Upper lobe of right lung (tissue), 1 donor: ENCODE data around the gene LEP. TPM values are rescaled to one million over a fixed set of nuclear protein-coding genes. Genes with fewer than 3 reads are reported as not detected.

Experiments used
- ATAC-seq: fragments of 200-7000 bp; cut with Tn5 transposase; one replicate; pipeline ENCODE4 v1.9.1; 2020; ENCODE audit warnings: mild to moderate bottlenecking, moderate library complexity
- DNase-seq: peaks from one replicate; pipeline ENCODE4 v3.0.0-alpha.2; 2020
- H3K27ac ChIP-seq: fragments of 200-600 bp; one replicate; pipeline ENCODE4 v1.8.0; 2022
- H3K27me3 ChIP-seq: fragments of 200-600 bp; one replicate; pipeline ENCODE4 v1.8.0; 2022; ENCODE audit warnings: mild to moderate bottlenecking
- H3K36me3 ChIP-seq: fragments of 200-600 bp; one replicate; pipeline ENCODE4 v1.8.0; 2022
- H3K4me1 ChIP-seq: fragments of 200-600 bp; one replicate; pipeline ENCODE4 v1.8.0; 2022
- H3K4me3 ChIP-seq: fragments of 200-600 bp; one replicate; pipeline ENCODE4 v1.8.0; 2022; ENCODE audit warnings: mild to moderate bottlenecking
- H3K9me3 ChIP-seq: fragments of 200-600 bp; one replicate; pipeline ENCODE4 v1.8.0; 2022
- intact Hi-C: fragments of 100-400 bp; cut with DNase I; formaldehyde crosslinking; loops from one replicate; pipeline ENCODE4 v1.11.0; 2022
- total RNA-seq: library from RNA; stranded (reverse); fragmentation: NEBNext Ultra II Directional; extraction: Animal tissue kit (Norgen Biotek cat#: 25700); gene quantifications from one replicate; pipeline ENCODE4 v1.2.1, GENCODE V29; 2021
- TF ChIP-seq, protein P1 (sequence below): fragments of 200-600 bp; IDR thresholded peaks from one replicate; pipeline ENCODE4 v1.8.0; 2022; ENCODE audit warnings: antibody characterized with exemption
- donor health status: DM: no; HTN: yes; CAD: no; lungs with severe emphysema.

LEP gene
- total RNA-seq, 1 donor from 2014 or later: not detected

DNA sequence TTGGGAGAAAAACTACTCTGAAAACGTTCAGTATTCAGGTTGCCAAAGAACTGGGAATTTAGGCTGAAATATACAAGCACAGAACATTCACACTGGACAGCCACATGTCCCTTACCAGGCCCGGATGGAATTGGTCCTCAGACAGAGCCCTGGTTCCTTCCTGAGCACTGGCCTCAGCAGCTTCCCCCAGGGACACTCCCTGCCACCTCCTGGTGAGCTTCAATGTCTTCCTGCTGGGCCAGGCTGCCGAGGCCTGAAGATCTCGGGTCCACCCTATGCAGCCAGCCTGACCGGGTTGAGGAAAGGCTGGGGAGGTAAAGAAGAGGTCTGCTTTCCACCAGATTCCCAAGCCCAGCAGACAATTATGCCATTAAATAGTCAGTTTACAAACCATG lies 24.8 kb downstream of the LEP start:
- ATAC-seq (no peak), DNase-seq (peak; percentile 25)
- Histone ChIP-seq H3K36me3 (no peaks in the 10 kb centered on the region), H3K9me3 (no peaks in the 10 kb centered on the region), H3K4me3 (no peak overlapping the region), H3K4me1 (peaks cover 4% of the 10 kb centered on the region), H3K27me3 (peaks cover 23% of the 10 kb centered on the region), H3K27ac (no peak overlapping the region)
- intact Hi-C loops: no loop called here
- TF ChIP-seq, protein P1, sequence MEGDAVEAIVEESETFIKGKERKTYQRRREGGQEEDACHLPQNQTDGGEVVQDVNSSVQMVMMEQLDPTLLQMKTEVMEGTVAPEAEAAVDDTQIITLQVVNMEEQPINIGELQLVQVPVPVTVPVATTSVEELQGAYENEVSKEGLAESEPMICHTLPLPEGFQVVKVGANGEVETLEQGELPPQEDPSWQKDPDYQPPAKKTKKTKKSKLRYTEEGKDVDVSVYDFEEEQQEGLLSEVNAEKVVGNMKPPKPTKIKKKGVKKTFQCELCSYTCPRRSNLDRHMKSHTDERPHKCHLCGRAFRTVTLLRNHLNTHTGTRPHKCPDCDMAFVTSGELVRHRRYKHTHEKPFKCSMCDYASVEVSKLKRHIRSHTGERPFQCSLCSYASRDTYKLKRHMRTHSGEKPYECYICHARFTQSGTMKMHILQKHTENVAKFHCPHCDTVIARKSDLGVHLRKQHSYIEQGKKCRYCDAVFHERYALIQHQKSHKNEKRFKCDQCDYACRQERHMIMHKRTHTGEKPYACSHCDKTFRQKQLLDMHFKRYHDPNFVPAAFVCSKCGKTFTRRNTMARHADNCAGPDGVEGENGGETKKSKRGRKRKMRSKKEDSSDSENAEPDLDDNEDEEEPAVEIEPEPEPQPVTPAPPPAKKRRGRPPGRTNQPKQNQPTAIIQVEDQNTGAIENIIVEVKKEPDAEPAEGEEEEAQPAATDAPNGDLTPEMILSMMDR: no peak

DNA sequence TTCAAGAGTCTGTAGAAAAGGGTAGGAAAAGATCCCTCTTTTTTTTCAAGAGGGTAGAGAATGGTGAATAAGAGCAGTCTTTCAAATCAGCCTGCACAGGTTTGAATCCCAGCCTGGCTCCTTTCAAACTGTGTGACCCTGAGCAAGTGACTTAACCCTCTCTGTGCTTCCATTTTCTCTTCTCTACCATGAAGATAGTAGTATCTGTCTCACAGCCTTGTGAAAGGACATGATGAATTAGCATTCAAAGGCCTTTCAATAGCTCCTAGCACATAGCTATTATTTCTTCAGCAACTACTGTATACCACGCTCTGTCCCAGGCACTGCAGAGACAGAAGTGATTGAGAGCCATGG lies 25.4 kb downstream of the LEP start:
- no peak overlapping the region for H3K27ac ChIP-seq
- no peaks in the 10 kb centered on the region for H3K9me3 ChIP-seq
- ATAC-seq (no peak), DNase-seq (no peak)
- peaks cover 27% of the 10 kb centered on the region for H3K27me3 ChIP-seq
- no peak overlapping the region for H3K4me3 ChIP-seq
- intact Hi-C loops: no loop called here
- H3K36me3 ChIP-seq: no peaks in the 10 kb centered on the region
- H3K4me1 ChIP-seq: peaks cover 9% of the 10 kb centered on the region
- TF ChIP-seq, protein P1: no peak

DNA sequence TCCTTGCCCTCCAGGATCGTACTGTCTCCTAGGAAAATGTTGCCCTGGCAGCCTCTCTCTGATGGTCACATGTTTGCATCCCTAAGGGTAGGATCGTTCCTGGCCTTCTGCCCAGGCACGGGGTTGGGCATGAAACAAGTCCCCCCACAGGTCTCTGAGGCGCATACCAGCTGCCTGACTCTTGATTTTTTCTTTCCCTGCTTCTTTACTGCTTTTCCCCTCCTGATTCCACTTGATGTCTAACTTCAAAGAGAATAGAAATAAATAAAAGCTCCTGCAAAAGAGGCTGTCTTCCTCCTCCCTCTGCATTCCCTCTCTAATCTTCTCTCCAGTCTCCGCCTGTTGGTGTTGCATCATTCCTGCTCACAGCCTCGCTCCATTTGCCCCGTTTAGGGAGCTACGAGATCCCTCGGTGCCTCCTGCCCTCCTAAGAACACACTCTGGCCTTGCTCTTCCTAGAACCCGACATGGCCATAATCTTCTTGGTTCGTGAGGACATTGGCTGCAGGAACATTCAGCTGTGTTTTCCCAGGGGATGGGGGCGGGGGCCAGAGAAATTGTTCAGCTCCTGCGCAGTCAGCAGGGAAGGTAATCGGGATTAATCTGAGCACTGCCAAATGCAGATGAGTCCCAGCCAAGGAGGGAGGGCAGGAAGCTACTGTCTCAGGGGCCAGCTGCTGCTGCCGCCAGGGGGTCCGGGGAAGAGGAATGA lies 26.0 kb downstream of the LEP start:
- Histone ChIP-seq H3K27me3 (peaks cover 32% of the 10 kb centered on the region), H3K36me3 (no peaks in the 10 kb centered on the region), H3K27ac (no peak overlapping the region), H3K9me3 (no peaks in the 10 kb centered on the region), H3K4me3 (no peak overlapping the region), H3K4me1 (peaks cover 11% of the 10 kb centered on the region)
- ATAC-seq (peak; percentile 44), DNase-seq (peak; percentile 63)
- intact Hi-C loops: no loop called here
- TF ChIP-seq, protein P1: no peak

DNA sequence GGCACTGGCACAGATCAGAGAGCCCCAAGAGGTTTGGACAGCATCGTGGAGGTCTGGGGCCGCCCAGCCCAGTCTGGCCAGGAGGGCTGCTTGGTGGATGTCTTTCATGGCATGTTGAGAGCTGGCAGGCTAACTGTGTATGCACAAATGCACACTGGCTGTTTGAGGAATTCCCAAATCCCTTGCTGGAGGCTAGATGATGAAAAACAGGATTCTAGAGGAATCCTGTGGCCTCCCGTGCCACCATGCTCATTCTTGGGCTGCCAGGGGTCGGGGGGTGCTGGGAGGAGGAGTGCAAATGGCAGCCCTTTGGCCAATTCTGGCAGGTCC lies 26.5 kb downstream of the LEP start:
- no peak overlapping the region for H3K27ac ChIP-seq
- peaks cover 11% of the 10 kb centered on the region for H3K4me1 ChIP-seq
- DNase-seq (no peak), ATAC-seq (no peak)
- H3K27me3 ChIP-seq: peaks cover 35% of the 10 kb centered on the region
- H3K4me3 ChIP-seq: no peak overlapping the region
- no peaks in the 10 kb centered on the region for H3K9me3 ChIP-seq
- no peaks in the 10 kb centered on the region for H3K36me3 ChIP-seq
- TF ChIP-seq, protein P1: no peak
- intact Hi-C loops: no loop called here

DNA sequence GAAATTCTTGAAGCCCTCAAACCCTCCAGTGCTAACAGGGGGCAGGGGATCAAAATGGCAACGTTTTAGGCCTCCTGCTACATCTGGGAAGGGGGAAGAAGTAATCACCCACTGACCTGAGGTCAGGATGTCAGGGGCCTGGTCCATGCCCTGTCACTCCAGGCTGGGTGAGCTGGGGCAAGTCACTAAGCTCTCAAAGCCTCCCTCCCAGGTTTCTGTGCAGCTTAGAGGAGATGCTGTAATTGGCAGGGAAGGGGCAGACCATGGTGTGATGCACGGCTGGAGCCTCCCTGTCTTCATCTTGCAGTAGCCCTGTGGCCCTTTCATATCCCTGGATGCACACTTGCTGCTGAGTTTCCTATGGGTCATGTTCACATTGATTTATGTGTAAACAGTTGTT lies 27.2 kb downstream of the LEP start:
- intact Hi-C loops: no loop called here
- Histone ChIP-seq H3K27ac (no peak overlapping the region), H3K4me3 (no peak overlapping the region), H3K36me3 (no peaks in the 10 kb centered on the region), H3K27me3 (peaks cover 35% of the 10 kb centered on the region), H3K4me1 (peaks cover 11% of the 10 kb centered on the region), H3K9me3 (no peaks in the 10 kb centered on the region)
- DNase-seq: peak; percentile 17
- no peak for ATAC-seq
- TF ChIP-seq, protein P1: no peak

DNA sequence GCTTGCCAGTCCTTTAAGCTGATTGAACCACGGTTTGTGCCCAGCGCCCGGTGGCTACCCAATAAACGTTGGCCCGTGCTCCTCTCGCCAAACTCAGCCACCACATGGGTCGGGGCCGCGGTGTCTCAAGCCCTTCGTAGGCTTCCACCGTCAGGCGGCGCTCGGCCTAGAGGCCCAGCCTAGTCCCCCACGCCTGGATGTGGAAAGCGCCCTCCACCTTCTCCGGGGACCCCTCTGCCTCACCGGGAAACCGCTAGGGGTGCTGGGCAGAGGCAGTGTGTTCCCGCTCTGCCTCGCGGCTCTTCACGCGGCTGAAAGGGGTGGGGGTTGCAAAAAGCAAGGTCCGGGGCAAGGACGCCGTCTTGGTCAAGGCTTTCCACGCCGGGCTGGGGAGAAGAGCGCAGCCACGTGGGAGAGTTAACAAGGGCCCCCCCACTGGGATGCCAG lies 29.8 kb downstream of the LEP start:
- Histone ChIP-seq H3K4me3 (no peak overlapping the region), H3K27ac (no peak overlapping the region), H3K36me3 (no peaks in the 10 kb centered on the region), H3K9me3 (no peaks in the 10 kb centered on the region), H3K27me3 (peaks cover 35% of the 10 kb centered on the region), H3K4me1 (peaks cover 11% of the 10 kb centered on the region)
- DNase-seq (peak; percentile 59), ATAC-seq (no peak)
- TF ChIP-seq, protein P1: no peak
- intact Hi-C loops: no loop called here
